Measurements from ENCODE around the gene METTL21A.

METTL21A gene

DNA sequence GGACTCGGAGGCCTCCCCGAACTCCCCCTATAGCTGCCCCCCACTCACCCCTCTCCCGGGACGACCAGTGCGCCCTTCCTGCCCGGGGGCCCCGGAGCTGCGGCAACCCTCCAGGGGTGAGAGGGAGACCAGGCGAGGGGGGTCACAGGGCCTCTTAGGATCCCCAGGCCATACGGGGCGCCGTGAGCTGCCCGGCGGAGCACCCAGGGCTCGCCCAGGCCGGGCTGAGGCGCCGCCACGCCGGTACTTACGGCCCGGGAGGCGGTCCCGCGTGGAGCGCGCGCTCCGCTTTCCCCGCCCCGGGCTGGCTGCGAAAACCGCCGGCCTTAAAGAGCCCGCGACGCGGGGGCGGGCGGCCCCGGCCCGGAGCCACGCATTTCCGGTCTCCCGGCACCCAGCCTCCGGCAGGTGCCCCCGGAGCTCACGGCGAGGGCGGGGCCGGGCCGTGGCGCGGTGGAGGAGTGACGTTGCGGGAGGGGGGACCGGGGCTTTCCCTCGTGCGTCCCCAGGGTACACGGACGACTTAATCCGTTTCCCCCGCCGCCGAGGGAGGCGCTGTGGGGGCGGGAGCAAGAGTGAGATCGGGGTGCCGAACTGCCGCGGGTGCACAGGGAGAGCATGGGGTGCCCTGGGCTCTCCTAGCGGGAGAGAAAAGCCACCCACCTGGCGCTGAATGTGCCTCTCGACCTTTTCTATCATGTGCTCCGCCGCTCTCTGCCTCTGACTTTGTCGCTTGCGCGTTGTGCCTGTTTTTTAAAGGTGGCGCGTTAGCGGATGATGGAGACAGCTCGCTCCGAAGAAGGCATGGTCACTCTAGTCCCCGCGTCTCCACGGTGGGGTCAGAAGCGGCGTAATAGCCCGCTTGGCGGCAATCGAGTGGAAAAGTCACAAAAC, at the start of gene METTL21A:
Gene METTL21A, minus strand, starts transcription at position 381 of the 894 bp plus-strand sequence. CDS start 1,019 bp downstream, outside the sequence.
- TF ChIP-seq, protein P1, sequence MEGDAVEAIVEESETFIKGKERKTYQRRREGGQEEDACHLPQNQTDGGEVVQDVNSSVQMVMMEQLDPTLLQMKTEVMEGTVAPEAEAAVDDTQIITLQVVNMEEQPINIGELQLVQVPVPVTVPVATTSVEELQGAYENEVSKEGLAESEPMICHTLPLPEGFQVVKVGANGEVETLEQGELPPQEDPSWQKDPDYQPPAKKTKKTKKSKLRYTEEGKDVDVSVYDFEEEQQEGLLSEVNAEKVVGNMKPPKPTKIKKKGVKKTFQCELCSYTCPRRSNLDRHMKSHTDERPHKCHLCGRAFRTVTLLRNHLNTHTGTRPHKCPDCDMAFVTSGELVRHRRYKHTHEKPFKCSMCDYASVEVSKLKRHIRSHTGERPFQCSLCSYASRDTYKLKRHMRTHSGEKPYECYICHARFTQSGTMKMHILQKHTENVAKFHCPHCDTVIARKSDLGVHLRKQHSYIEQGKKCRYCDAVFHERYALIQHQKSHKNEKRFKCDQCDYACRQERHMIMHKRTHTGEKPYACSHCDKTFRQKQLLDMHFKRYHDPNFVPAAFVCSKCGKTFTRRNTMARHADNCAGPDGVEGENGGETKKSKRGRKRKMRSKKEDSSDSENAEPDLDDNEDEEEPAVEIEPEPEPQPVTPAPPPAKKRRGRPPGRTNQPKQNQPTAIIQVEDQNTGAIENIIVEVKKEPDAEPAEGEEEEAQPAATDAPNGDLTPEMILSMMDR (IDR thresholded peaks at IDR 0.05; ENCODE audit: control extremely low read depth, extremely low read depth, low read depth, missing control alignments): peak; percentile 64
- DNase-seq (ENCODE audit: extremely low spot score): peak; percentile 97
- ChIA-PET POLR2A (interaction anchor here (0.5 to 3.0 kb wide), 6 partner anchors 42 to 688 kb away, joined by 3 to 15 read pairs (median 4); partner anchors contain the start of genes CCNYL1 and KLF7), CTCF (interaction anchor here (0.8 to 3.8 kb wide), 29 partner anchors 8 to 449 kb away, joined by 3 to 29 read pairs (median 5); no protein-coding TSS in a partner anchor)

DNA sequence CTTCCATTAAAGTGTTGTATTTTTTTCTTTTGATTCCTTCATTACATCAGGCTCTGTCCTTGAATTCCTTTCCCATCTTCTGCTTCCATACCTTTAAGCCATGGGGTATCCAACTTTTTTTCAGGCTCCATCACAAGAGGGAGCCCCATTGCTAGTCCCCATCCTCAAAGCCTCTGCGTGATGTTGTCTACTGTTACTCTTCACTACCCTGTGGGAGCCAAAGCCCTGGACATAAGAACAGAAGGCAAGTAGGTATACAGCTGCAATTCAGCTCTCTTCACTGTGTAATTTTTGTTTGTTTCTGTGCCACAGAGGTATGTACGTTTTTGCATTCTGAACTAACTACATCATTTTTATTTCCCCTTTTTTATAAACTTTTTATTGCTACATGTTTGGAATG, 49.6 kb upstream of the METTL21A start:
- TF ChIP-seq, protein P1 (IDR thresholded peaks at IDR 0.05; ENCODE audit: control extremely low read depth, extremely low read depth, low read depth, missing control alignments): no peak
- CTCF ChIA-PET: interaction anchor here (1.4 kb wide), 1 partner anchor 18 kb away, joined by 4 read pairs; no protein-coding TSS in a partner anchor
- no peak for DNase-seq (ENCODE audit: extremely low spot score)
- POLR2A ChIA-PET: no interaction called here

DNA sequence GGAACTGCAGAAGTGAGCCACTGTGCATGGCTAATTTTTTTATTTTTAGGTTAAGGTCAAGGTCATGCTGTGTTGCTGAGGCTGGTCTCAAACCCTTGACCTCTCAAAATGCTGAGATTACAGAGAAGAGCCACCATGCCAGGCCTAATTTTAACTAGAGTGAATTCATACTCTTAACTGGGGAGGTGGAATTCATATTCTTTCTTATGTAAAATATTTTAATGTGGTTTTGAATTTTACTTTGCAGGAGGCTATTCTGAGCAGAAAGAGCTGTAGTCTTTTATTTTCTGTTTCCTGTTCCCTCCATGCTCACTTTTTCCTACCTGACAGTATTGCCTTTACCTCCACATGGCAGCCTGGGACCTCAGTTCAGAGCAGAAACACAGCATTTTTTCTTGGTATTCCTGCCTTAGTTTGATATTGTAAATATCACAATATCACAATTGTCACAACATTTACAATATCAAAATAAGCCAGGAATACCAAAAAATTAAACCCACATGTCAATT, 49.1 kb upstream of the METTL21A start:
- DNase-seq (ENCODE audit: extremely low spot score): no peak
- ChIA-PET CTCF (no interaction called here), POLR2A (no interaction called here)
- TF ChIP-seq, protein P1 (IDR thresholded peaks at IDR 0.05; ENCODE audit: control extremely low read depth, extremely low read depth, low read depth, missing control alignments): no peak

DNA sequence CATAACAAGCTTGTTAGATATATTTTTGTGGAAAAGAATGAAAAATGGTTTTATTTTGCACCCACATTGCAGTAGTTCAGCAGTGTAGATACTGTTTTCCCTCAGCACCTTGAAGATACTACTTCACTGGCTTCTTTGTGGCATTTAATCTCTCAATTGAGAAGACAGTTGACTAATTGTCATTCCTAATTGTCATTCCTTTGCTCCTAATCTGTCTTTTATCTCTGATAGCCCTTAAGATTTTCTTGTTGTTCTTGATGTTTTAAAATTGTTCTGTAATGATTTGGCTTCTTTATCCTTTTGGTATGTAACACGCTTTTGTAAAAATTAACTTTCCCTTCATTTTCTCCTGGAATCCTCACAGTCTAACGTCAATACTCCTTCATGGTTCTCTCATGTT, 48.2 kb upstream of the METTL21A start:
- ChIA-PET CTCF (no interaction called here), POLR2A (no interaction called here)
- TF ChIP-seq, protein P1 (IDR thresholded peaks at IDR 0.05; ENCODE audit: control extremely low read depth, extremely low read depth, low read depth, missing control alignments): no peak

DNA sequence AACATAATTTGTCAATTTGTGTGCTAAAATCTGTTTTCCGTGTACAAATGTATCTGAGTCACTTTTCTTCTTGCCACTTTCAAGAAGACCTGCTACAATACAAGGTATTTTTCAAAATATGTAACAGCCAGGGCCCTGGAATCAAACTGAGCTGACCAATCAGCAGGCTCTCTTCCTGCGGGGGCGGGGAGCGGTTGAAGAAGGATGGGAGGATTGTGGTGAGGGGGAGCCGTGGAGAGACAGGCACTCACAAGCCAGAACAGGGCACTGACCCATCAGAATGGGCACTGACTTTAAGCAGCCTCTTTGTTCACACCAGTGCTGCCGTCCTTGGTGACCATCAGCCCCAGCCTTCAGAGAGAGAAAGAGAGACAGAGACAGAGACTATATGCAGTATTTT, 45.7 kb upstream of the METTL21A start:
- no peak for DNase-seq (ENCODE audit: extremely low spot score)
- TF ChIP-seq, protein P1 (IDR thresholded peaks at IDR 0.05; ENCODE audit: control extremely low read depth, extremely low read depth, low read depth, missing control alignments): no peak
- POLR2A ChIA-PET: no interaction called here
- CTCF ChIA-PET: no interaction called here

More for the DNA sequence above, 48.2 kb upstream of the METTL21A start:
- no peak for DNase-seq (ENCODE audit: extremely low spot score)

DNA sequence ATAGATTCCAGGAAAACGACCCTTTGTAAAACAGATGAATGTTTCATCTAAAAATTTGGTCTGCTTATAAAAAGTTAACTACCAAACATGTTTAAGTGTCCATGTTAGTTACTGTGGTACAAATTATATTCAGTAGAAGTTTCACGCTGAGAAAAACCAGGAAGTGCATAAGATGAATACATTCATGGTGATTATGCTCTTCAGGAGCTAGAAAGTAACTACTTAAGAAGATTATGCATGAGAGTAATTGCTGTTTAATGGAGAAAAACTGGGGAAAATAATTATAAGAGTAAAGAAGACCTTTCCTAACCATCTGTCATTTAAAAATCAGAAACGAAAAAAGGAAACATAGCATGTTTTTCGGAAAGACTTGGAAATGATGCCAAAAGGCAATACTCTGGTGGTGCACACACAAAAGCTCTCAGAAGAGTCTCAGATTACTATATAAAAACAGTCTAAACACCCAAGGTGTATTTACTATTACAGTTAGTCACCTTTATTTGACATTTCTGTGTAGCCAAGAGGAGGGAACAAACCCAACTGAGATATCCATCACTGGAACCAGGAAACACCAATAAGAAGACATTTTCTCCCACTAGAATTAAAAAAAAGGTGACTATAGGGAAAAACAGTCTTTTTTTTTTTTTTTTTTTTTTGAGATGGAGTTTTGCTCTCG, 38.8 kb upstream of the METTL21A start:
- TF ChIP-seq, protein P1 (IDR thresholded peaks at IDR 0.05; ENCODE audit: control extremely low read depth, extremely low read depth, low read depth, missing control alignments): no peak
- ChIA-PET CTCF (interaction anchor here (0.7 kb wide), 1 partner anchor 30 kb away, joined by 3 read pairs; no protein-coding TSS in a partner anchor), POLR2A (no interaction called here)
- no peak for DNase-seq (ENCODE audit: extremely low spot score)
